HG03103 (cell line): Measurements from ENCODE around the gene UBL3.

Experiments
- ATAC-seq: cut with Tn5 transposase; IDR thresholded peaks from one replicate; pipeline ENCODE4 v1.9.1; 2021; ENCODE audit warnings: low read depth; ENCODE audit not compliant: unreplicated experiment

UBL3 gene

GRCh38 chr13:29716493-29716892 is 133.9 kb downstream of the UBL3 start:
- ATAC-seq = no peak
